ENCODE measurements around the gene SYNE1.

DNA sequence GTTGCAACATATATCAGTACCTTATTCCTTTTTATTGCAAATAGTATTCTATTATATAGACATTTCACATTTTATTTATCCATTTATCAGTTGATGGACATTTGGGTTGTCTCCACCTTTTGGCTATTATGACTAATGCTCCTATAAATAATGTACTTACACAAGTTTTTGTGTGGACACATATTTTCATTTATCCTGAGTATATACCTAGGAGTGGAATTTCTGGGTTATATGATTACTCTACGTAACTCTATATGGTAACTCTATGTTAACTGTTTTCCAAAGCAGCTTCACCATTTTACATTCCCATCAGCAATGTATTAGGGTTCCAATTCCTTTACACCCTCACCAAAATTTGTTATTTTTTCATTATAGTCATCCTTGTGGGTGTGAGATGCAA, 424.7 kb downstream of the SYNE1 start:
- TF ChIP-seq POLR2A (IDR thresholded peaks at IDR 0.05; ENCODE audit: low read length) = no peak
- no peak for TF ChIP-seq GATA1 (IDR thresholded peaks at IDR 0.05; ENCODE audit: low read depth, low read length)

All from erythroblast (primary cell).